Stimulated activated CD4-positive, alpha-beta T cell treated with anti-CD3 and anti-CD28 coated beads, Interleukin-1b, Interleukin-23, amount 100 ng/mL, for 48 hours (primary cell): ENCODE data around the gene HM13.
A peak's percentile ranks its signal among the peaks of the same experiment; 100 is the strongest.
"Not testable (repeated sequence)": the region's sequence is repeated elsewhere in the genome, so short reads cannot be mapped to it uniquely, and the experiment has no call there.

Source experiments
- DNase-seq: peaks from one replicate; pipeline ENCODE4 v3.0.0-alpha.2; 2020

The HM13 gene

GRCh38 chr20:31514154-31515071 is at the start of gene HM13:
TSS of gene HM13 (plus strand) at chr20:31514442. CDS start at chr20:31514552, 110 bp downstream.
- peak; percentile 88 for DNase-seq

- DNase-seq: not testable (repeated sequence)
Observed at GRCh38 chr20:31470946-31471345, 43.3 kb upstream of the HM13 start.

- no peak for DNase-seq
Observed at GRCh38 chr20:31472395-31473330, 41.6 kb upstream of the HM13 start.

- no peak for DNase-seq
Observed at GRCh38 chr20:31473331-31474096, 40.7 kb upstream of the HM13 start.

- no peak for DNase-seq
Observed at GRCh38 chr20:31474097-31474436, 40.2 kb upstream of the HM13 start.

GRCh38 chr20:31474758-31475427 is 39.3 kb upstream of the HM13 start, which contains the start of the genes DEFB124 and REM1:
TSS of gene DEFB124 (minus strand) at chr20:31475127. CDS start at chr20:31473013, 2,114 bp downstream.
TSS of gene REM1 (plus strand) at chr20:31475288. CDS start at chr20:31476446, 1,158 bp downstream.
- no peak for DNase-seq

- no peak for DNase-seq
Observed at GRCh38 chr20:31475472-31476293, 38.6 kb upstream of the HM13 start.

GRCh38 chr20:31476294-31476585 is 38.0 kb upstream of the HM13 start:
- DNase-seq: no peak

- no peak for DNase-seq
Observed at GRCh38 chr20:31476643-31477215, 37.5 kb upstream of the HM13 start.

- DNase-seq: peak; percentile 24
Observed at GRCh38 chr20:31484001-31484400, 30.2 kb upstream of the HM13 start.

GRCh38 chr20:31485450-31486339 is 28.5 kb upstream of the HM13 start:
- no peak for DNase-seq

- DNase-seq: no peak
Observed at GRCh38 chr20:31488115-31488514, 26.1 kb upstream of the HM13 start.

- no peak for DNase-seq
Observed at GRCh38 chr20:31489152-31489551, 25.1 kb upstream of the HM13 start.

GRCh38 chr20:31490752-31491151 is 23.5 kb upstream of the HM13 start:
- DNase-seq: no peak

- DNase-seq: no peak
Observed at GRCh38 chr20:31494131-31494530, 20.1 kb upstream of the HM13 start.

GRCh38 chr20:31496761-31497295 is 17.4 kb upstream of the HM13 start:
- DNase-seq: no peak

- no peak for DNase-seq
Observed at GRCh38 chr20:31497838-31498540, 16.3 kb upstream of the HM13 start.

- DNase-seq: no peak
Observed at GRCh38 chr20:31500527-31500926, 13.7 kb upstream of the HM13 start.
